Neural progenitor cell (in vitro differentiated cells): Measurements from ENCODE around the gene HABP4.

Source experiments
- CTCF ChIP-seq: fragments of 200-600 bp; sonication (generic); IDR thresholded peaks from 2 replicates; pipeline ENCODE4 v1.5.1; 2017; ENCODE audit warnings: antibody characterized with exemption, mild to moderate bottlenecking
- EZH2 ChIP-seq: fragments of 200-600 bp; sonication (generic); IDR thresholded peaks from 2 replicates; pipeline ENCODE4 v1.6.1; 2017; ENCODE audit warnings: antibody characterized with exemption, mild to moderate bottlenecking, moderate library complexity
- EZH2phosphoT487 ChIP-seq: fragments of 200-600 bp; sonication (generic); IDR thresholded peaks from 2 replicates; pipeline ENCODE4 v1.6.1; 2017; ENCODE audit warnings: antibody characterized with exemption

GRCh38 chr9:96496368-96497116 is 46.6 kb downstream of the HABP4 start:
- TF ChIP-seq EZH2 (no peak), CTCF (no peak), EZH2phosphoT487 (no peak)
